Fibroblast of pulmonary artery (primary cell): Measurements from ENCODE around the gene P2RY13.

Experiments
- DNase-seq: peaks from one replicate; pipeline ENCODE4 v3.0.0-alpha.2; 2010; ENCODE audit warnings: low read depth
- H3K4me3 ChIP-seq: replicated peaks from 2 replicates; pipeline ENCODE4 v1.5.1; 2011; ENCODE audit warnings: low read depth, mild to moderate bottlenecking, control low read depth, low read length, moderate library complexity
- TF ChIP-seq, protein P1 (sequence below): IDR thresholded peaks from 2 replicates; pipeline ENCODE4 v1.5.1; 2011; ENCODE audit warnings: mild to moderate bottlenecking, control low read depth, low read length, inconsistent platforms; ENCODE audit errors: missing control alignments

The P2RY13 gene

DNA sequence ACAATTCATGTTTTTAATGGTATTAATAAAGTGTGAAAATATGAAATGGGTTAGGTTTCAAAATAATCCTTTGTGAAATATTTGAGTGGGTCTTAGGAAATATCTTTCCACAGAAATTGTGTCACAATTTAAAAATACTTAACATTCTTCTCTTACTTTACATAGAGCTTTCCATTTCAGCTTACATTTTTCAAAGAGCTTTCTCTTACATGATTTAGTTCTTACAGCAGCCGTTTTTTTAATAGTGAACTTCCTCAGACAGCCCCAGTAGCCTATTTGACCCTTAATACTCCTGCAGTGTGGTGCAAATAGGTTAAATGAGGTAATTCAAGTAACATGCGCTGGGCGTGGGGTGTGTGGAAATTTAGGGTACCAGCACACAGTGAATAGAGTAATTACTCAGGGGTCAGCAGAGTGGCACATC, 33.4 kb upstream of the P2RY13 start:
- TF ChIP-seq, protein P1, sequence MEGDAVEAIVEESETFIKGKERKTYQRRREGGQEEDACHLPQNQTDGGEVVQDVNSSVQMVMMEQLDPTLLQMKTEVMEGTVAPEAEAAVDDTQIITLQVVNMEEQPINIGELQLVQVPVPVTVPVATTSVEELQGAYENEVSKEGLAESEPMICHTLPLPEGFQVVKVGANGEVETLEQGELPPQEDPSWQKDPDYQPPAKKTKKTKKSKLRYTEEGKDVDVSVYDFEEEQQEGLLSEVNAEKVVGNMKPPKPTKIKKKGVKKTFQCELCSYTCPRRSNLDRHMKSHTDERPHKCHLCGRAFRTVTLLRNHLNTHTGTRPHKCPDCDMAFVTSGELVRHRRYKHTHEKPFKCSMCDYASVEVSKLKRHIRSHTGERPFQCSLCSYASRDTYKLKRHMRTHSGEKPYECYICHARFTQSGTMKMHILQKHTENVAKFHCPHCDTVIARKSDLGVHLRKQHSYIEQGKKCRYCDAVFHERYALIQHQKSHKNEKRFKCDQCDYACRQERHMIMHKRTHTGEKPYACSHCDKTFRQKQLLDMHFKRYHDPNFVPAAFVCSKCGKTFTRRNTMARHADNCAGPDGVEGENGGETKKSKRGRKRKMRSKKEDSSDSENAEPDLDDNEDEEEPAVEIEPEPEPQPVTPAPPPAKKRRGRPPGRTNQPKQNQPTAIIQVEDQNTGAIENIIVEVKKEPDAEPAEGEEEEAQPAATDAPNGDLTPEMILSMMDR, result no peak
- peak; percentile 34 for DNase-seq
- no peak overlapping the region for H3K4me3 ChIP-seq

DNA sequence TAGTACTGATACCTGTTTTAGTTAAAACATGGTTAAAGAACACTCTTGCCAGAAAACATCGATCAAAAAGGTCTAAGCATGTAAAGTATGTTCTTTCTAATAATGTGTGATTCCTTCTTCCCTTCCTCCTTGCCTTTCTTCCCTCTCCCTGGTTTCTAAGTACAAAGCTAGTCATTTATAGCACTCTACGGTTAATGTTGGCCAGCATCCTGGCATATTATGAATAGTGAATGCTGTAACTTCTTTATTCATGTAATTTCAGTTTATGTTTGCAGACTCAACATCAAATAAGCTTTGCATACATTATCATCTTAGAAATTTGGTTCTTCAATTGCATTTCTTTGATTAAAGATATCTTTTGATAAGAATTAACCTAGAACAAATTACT, 28.1 kb upstream of the P2RY13 start:
- TF ChIP-seq, protein P1, result no peak
- H3K4me3 ChIP-seq, result no peak overlapping the region
- no peak for DNase-seq

DNA sequence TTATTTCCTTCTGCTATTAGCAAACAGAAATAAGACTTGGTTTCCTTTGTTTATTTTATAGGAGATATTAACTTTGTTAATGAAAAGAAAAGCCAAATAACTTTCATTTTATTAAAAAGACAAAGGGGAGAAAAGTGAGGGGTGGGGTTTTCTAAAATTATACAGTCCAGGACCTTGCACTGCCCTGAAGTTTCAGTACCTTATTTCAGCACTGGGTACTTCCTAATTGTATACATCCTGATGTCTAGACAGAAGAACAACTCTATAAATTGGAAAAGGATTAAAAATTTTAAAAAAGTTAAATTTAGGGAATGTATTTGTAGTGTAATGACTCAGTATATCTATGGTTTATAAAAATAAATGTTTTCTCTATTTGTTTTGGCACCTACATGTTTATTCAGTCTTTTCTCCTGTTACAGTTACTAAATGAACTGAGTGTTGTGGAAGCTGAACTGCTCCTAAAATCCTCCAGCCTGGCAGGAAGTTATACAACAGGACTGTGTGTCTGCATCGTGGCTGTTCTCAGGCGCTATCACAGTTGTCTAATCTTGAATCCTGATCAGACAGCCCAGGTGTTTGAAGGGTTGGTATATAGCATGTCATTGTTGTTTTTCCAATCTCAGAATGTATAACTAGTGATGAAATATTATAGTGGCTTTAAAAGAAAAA, 27.6 kb upstream of the P2RY13 start:
- no peak overlapping the region for H3K4me3 ChIP-seq
- DNase-seq, result peak; percentile 20

DNA sequence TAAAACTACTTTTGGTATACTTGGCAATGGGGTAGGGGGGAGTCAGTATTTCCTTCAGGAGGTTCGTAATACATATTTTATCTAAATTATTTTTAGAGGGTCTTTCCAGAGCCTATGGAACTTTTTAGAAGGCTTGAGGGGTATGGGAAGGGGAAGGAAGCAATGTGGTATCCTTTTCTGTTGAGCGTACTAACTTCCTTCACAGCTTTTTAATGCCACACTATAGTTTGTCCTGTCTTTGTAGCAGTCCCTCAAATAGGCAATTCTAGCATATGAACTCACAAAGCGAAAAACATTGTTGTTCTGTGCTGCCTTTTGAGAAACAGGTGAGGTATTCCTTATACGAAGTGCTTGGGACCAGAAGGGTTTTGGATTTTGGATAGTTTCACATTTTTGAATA, 22.3 kb upstream of the P2RY13 start:
- no peak for DNase-seq
- TF ChIP-seq, protein P1, result no peak
- H3K4me3 ChIP-seq, result no peak overlapping the region

More for the DNA sequence above, 27.6 kb upstream of the P2RY13 start:
- TF ChIP-seq, protein P1, result no peak

DNA sequence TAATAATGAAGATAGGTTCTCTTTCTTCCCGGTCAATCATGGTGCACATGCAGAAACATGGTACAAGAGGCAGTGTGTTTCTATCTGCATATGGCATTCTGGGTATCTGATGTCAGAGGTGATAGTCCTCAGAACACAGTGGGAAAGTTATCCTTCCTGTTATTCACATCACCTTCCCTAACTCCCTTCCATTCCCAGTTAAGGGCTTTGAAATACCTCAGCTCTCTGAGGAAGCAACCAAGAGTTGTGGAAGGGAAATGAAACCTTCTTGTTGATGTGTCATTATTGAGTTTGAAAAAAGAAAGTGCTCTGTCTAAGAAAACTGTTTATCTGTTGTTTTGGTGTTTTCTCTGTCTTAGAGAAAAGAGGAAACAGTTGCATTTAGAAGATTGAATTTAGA, 21.9 kb upstream of the P2RY13 start:
- no peak overlapping the region for H3K4me3 ChIP-seq
- TF ChIP-seq, protein P1, result no peak
- no peak for DNase-seq

DNA sequence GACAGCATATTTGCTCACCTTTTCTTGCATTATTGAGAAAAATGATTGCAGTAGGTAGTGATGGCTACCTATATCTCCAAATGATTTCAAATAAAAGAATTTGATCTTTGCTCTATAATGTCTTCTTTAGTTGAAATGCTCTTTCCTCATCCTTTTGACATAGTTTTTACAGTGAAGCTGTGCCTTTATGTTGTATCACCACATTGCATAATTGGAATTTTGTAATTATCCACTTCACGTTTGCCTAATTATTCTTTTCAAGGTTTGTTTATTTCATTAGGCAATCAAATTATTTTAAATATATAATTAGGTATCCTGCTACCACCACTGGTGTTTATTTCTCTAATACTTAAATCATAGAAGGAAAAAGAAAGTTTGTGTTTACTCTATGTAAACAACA, 21.3 kb upstream of the P2RY13 start:
- no peak overlapping the region for H3K4me3 ChIP-seq
- no peak for DNase-seq
- TF ChIP-seq, protein P1, result no peak

GRCh38 chr3:151347432-151347831, 18.1 kb upstream of the P2RY13 start:
- DNase-seq, result no peak
- H3K4me3 ChIP-seq, result no peak overlapping the region

More at GRCh38 chr3:151347432-151347831, 18.1 kb upstream of the P2RY13 start:
- TF ChIP-seq, protein P1, result no peak
